ENCODE measurements around the gene ARHGEF17.

ARHGEF17 gene

DNA sequence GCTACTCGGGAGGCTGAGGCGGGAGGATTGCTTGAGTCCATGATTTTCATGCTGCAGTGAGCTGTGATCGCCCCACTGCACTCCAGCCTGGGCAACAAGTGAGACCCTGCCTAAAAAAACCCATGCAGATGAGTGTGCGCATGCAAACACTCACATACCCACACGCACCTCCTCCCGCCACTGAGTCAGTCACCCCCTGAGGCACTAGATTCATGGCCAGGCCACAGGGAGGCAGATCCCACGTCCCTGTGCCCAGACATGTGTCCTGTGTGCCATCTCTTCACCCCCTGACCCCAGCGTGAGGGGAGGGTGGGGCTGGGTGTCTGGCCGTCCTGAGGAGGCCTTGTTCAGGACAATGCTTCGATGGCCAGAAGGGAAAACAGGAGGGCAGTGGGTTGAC, 83.6 kb downstream of the ARHGEF17 start:
- ChIA-PET CTCF (interaction anchor here (3.3 kb wide), 1 partner anchor 41 kb away, joined by 25 read pairs; no protein-coding TSS in a partner anchor), POLR2A (ENCODE audit: low non-redundant PET) (no interaction called here)
- H3K27ac ChIP-seq, result peak overlapping the region; percentile 93
- DNase-seq (ENCODE audit: low spot score), result no peak
- TF ChIP-seq CTCF (conservative IDR thresholded peaks at IDR 0.05; ENCODE audit: low read depth), result no peak

GRCh38 chr11:73392108-73393010, 84.3 kb downstream of the ARHGEF17 start:
- CTCF ChIA-PET, result interaction anchor here (0.7 to 3.3 kb wide), 7 partner anchors 9 to 86 kb away, joined by 3 to 25 read pairs (median 6); partner anchors contain the start of gene RELT
- POLR2A ChIA-PET (ENCODE audit: low non-redundant PET), result interaction anchor here (0.5 kb wide), 1 partner anchor 250 kb away, joined by 3 read pairs; no protein-coding TSS in a partner anchor
- peak overlapping the region; percentile 93 for H3K27ac ChIP-seq
- DNase-seq (ENCODE audit: low spot score), result no peak
- TF ChIP-seq CTCF (conservative IDR thresholded peaks at IDR 0.05; ENCODE audit: low read depth), result no peak

GRCh38 chr11:73393011-73393380, 84.9 kb downstream of the ARHGEF17 start:
- no peak for DNase-seq (ENCODE audit: low spot score)
- no peak for TF ChIP-seq CTCF (conservative IDR thresholded peaks at IDR 0.05; ENCODE audit: low read depth)
- ChIA-PET POLR2A (ENCODE audit: low non-redundant PET) (interaction anchor here (0.5 kb wide), 1 partner anchor 250 kb away, joined by 3 read pairs; no protein-coding TSS in a partner anchor), CTCF (interaction anchor here (0.7 to 3.3 kb wide), 9 partner anchors 9 to 94 kb away, joined by 3 to 25 read pairs (median 5); partner anchors contain the start of gene RELT)
- peak overlapping the region; percentile 93 for H3K27ac ChIP-seq

DNA sequence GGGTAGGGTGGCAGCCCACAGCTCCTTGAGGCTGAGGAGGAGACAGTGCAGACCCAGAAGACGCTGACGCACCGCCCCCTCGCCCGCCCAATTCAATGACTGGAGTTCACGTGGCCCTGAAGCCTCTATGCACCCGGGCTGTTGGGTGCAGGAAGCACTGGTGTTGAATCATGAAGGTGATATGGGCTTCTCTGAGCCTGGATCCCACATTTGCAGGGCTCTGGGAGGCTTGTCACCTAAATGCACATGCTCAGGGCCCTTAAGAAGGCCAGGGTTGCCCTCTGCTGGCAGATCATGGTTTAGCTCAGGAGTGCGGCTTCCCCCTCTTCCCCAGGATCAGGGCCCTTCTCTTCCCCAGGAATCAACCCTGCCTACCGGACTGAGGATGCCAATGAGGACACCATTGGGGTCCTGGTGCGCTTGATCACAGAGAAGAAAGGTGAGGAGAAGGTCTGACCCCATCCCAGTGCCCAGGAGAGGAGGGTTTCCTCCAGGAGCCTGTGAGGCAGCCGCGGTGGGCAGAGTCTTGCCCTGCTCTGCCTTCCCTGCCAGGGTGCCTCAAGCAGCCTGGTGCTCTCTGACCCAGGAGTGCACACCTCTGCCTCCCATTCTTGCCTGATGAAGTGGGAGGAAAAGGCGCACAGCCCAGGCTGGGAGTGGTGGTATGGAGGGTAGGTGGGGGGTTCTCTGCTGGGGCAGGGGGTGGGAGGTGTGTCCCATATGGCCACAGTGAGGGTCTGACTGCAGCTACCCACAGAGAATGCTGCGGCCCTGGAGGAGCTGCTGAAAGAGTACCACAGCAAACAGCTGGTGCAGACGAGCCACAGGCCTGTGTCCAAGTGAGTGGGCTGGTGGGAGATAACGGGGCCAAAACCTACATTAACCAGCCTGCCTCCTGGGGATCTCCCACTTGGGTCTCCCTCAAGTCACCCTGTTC, 85.7 kb downstream of the ARHGEF17 start:
- H3K27ac ChIP-seq, result peak overlapping the region; percentile 93
- CTCF ChIA-PET, result interaction anchor here (0.5 to 3.3 kb wide), 11 partner anchors 8 to 112 kb away, joined by 3 to 25 read pairs (median 3); partner anchors contain the start of gene RELT
- POLR2A ChIA-PET (ENCODE audit: low non-redundant PET), result interaction anchor here (0.5 kb wide), 1 partner anchor 251 kb away, joined by 3 read pairs; no protein-coding TSS in a partner anchor
- DNase-seq (ENCODE audit: low spot score), result peak; percentile 67
- peak; percentile 76 for TF ChIP-seq CTCF (conservative IDR thresholded peaks at IDR 0.05; ENCODE audit: low read depth)

- CTCF ChIA-PET, result interaction anchor here (2.0 to 3.3 kb wide), 2 partner anchors 44 to 88 kb away, joined by 21 to 25 read pairs; no protein-coding TSS in a partner anchor
- DNase-seq (ENCODE audit: low spot score), result no peak
- POLR2A ChIA-PET (ENCODE audit: low non-redundant PET), result no interaction called here
- TF ChIP-seq CTCF (conservative IDR thresholded peaks at IDR 0.05; ENCODE audit: low read depth), result no peak
- peak overlapping the region; percentile 93 for H3K27ac ChIP-seq
Measured at GRCh38 chr11:73394416-73395296, 86.6 kb downstream of the ARHGEF17 start.

All from RWPE1 (cell line).